IPS DF 6.9 (cell line): ENCODE results near the gene CERCAM.
"Not testable (repeated sequence)": the region's sequence is repeated elsewhere in the genome, so short reads cannot be mapped to it uniquely, and the experiment has no call there.

Experiments used
- DNase-seq: peaks from one replicate; pipeline ENCODE4 v3.0.0-alpha.2; 2013; ENCODE audit warnings: low read depth, low spot score
- H3K27ac ChIP-seq: one replicate; pipeline ENCODE4 v1.5.1; 2013; ENCODE audit warnings: low read length, control low read depth
- H3K27me3 ChIP-seq: 2 replicates; pipeline ENCODE4 v1.6.1; 2013; ENCODE audit warnings: mild to moderate bottlenecking, low read length; ENCODE audit not compliant: control insufficient read depth, insufficient read depth
- H3K36me3 ChIP-seq: 2 replicates; pipeline ENCODE4 v1.6.1; 2013; ENCODE audit warnings: low read length; ENCODE audit not compliant: control insufficient read depth, insufficient read depth
- H3K4me1 ChIP-seq: 2 replicates; pipeline ENCODE4 v1.6.1; 2013; ENCODE audit warnings: low read length; ENCODE audit not compliant: control insufficient read depth, insufficient read depth
- H3K4me3 ChIP-seq: 2 replicates; pipeline ENCODE4 v1.5.1; 2013; ENCODE audit warnings: mild to moderate bottlenecking, low read length
- H3K9me3 ChIP-seq: 2 replicates; pipeline ENCODE4 v1.6.1; 2013; ENCODE audit warnings: low read length, inconsistent platforms; ENCODE audit not compliant: control insufficient read depth, insufficient read depth
- WGBS: extraction: QIAGEN DNeasy Blood & Tissue Kit; methylation state at CpG from one replicate; pipeline ENCODE4 v1.1.7; 2013; ENCODE audit warnings: mixed read lengths, missing lambda C conversion rate; ENCODE audit not compliant: insufficient read length, insufficient coverage; 5-methylcytosine and 5-hydroxymethylcytosine counted together

The CERCAM gene

DNA sequence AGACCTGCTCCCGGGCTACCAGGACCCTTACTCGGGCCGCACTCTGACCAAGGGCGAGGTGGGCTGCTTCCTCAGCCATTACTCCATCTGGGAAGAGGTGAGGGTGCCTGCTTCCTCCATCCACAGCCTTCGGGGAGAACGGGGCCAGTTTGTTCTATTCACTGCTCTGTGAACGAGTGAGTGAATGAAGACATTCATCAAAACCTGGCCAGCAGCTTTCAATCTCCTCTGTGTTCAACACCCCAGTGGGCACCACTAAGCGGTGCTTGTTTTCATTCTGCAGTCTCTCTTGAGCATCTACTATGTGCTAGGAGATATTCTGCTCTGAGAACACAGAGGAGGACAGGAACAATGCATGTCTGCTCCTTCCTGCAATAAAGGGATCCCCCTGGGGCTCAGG is 10.6 kb downstream of the CERCAM start:
- Histone ChIP-seq H3K9me3 (no peaks in the 10 kb centered on the region), H3K4me1 (no peaks in the 10 kb centered on the region), H3K36me3 (no peaks in the 10 kb centered on the region), H3K27ac (no peak overlapping the region), H3K27me3 (no peaks in the 10 kb centered on the region), H3K4me3 (no peak overlapping the region)
- DNase-seq, result no peak
- WGBS, result no CpG with 5 or more reads among the region's 8 CpGs

DNA sequence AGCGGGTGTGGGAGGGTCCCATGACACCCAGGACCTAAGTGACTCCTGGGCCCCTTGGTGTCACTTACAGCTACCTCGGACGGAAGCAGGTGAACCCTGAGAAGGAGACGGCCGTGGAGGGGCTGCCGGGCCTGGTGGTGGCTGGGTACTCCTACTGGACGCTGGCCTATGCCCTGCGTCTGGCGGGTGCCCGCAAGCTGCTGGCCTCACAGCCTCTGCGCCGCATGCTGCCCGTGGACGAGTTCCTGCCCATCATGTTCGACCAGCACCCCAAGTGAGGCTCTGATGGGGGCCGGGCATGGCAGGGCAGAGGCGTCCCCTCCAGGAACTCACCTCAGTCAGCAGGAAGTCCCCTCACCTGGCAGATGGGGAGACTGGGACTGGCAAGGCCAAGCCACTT is 13.7 kb downstream of the CERCAM start:
- peaks cover 2% of the 10 kb centered on the region; the same call in 1 of the 2 replicates for H3K4me1 ChIP-seq
- H3K27ac ChIP-seq, result no peak overlapping the region
- no peaks in the 10 kb centered on the region for H3K9me3 ChIP-seq
- H3K4me3 ChIP-seq, result no peak overlapping the region
- no CpG with 5 or more reads among the region's 17 CpGs for WGBS
- no peak for DNase-seq
- no peaks in the 10 kb centered on the region for H3K27me3 ChIP-seq
- H3K36me3 ChIP-seq, result no peaks in the 10 kb centered on the region

GRCh38 chr9:128435611-128436010 is 15.0 kb downstream of the CERCAM start:
- peaks cover 2% of the 10 kb centered on the region; the same call in 1 of the 2 replicates for H3K4me1 ChIP-seq
- DNase-seq, result no peak
- WGBS, result no CpG with 5 or more reads among the region's 18 CpGs
- no peaks in the 10 kb centered on the region for H3K27me3 ChIP-seq
- no peaks in the 10 kb centered on the region for H3K9me3 ChIP-seq
- H3K36me3 ChIP-seq, result no peaks in the 10 kb centered on the region
- H3K27ac ChIP-seq, result no peak overlapping the region
- H3K4me3 ChIP-seq, result no peak overlapping the region

DNA sequence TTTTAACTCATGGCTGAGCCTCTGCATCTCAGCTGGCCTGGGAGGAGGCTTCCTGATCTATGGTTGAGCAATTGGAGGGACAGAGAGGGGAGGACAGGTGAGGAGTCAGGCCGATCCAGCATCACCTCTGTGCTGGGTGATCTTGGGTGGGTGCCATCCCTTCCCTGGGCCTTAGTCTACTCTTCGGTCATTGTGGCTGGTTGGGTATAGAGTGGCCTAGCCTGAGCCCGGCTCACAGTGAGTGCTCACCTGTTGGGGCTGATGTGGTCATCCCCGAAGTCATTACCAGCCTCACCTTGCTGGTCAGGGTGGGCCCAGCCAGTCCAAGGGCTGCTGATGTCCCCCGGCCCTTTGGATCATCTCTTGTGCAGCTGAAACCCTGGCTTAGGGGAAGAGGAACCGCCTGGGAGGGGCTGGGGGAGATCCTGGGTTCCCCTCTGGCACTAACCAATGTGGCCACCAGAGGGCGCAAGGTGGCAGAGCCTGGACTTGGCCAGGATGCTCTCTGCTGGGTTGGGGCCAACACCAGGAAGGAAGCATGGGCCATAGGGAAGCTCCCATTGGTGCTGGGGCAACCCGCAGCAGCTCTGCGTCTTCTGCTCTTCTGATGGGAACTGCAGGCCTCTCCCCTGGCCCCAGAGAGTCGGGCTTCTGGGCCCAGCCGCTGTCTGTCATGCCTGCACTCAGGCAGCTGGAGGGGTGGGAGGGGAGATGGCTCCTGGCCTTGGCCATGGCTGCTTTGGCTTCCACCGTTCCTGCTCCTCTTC is 17.9 kb downstream of the CERCAM start:
- WGBS, result no CpG with 5 or more reads among the region's 12 CpGs
- Histone ChIP-seq H3K9me3 (no peaks in the 10 kb centered on the region), H3K4me1 (peaks cover 2% of the 10 kb centered on the region; the same call in 1 of the 2 replicates), H3K27ac (no peak overlapping the region), H3K4me3 (no peak overlapping the region), H3K36me3 (no peaks in the 10 kb centered on the region), H3K27me3 (no peaks in the 10 kb centered on the region)
- peak; percentile 83 for DNase-seq

GRCh38 chr9:128439273-128439672 is 18.6 kb downstream of the CERCAM start:
- H3K4me1 ChIP-seq, result peaks cover 2% of the 10 kb centered on the region; the same call in 1 of the 2 replicates
- no peak for DNase-seq
- H3K4me3 ChIP-seq, result no peak overlapping the region
- H3K27me3 ChIP-seq, result no peaks in the 10 kb centered on the region
- no peak overlapping the region for H3K27ac ChIP-seq
- H3K36me3 ChIP-seq, result no peaks in the 10 kb centered on the region
- H3K9me3 ChIP-seq, result no peaks in the 10 kb centered on the region
- no CpG with 5 or more reads among the region's 7 CpGs for WGBS

GRCh38 chr9:128442150-128442549 is 21.5 kb downstream of the CERCAM start:
- no peak for DNase-seq
- Histone ChIP-seq H3K36me3 (no peaks in the 10 kb centered on the region), H3K27me3 (no peaks in the 10 kb centered on the region), H3K4me1 (peaks cover 2% of the 10 kb centered on the region; the same call in 1 of the 2 replicates), H3K9me3 (no peaks in the 10 kb centered on the region), H3K27ac (no peak overlapping the region), H3K4me3 (no peak overlapping the region)
- whole genome bisulfite sequencing, result no CpG with 5 or more reads among the region's 6 CpGs

- H3K27ac ChIP-seq, result not testable (repeated sequence)
- WGBS, result no CpG with 5 or more reads among the region's 5 CpGs
These were observed 25.8 kb downstream of the CERCAM start for GRCh38 chr9:128446505-128446904.

DNA sequence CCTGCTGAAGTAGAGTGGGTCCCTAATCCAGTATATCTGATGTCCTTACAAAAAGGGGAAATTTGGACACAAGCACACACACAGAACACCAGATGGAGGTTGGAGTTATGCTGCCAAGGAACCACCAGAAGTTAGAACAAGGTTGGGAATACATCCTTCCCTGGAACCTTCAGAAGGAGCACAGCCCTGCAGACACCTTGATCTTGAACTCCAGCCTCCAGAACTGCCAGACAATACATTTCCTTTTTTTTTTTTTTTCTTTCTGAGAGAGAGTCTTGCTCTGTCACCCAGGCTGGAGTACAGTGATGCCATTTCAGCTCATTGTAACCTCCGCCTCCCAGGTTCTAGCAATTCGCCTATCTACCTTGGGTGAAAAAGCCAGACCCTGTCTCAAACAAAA is 28.1 kb downstream of the CERCAM start:
- no CpG with 5 or more reads among the region's 2 CpGs for WGBS
- no peak for DNase-seq
- no peak overlapping the region for H3K27ac ChIP-seq
- H3K36me3 ChIP-seq, result no peaks in the 10 kb centered on the region
- no peak overlapping the region for H3K4me3 ChIP-seq
- H3K4me1 ChIP-seq, result no peaks in the 10 kb centered on the region
- H3K9me3 ChIP-seq, result no peaks in the 10 kb centered on the region
- H3K27me3 ChIP-seq, result 0 out of 2 replicates have a peak, but pooled peaks cover 2% of the 10 kb centered on the region

More at GRCh38 chr9:128446505-128446904, 25.8 kb downstream of the CERCAM start:
- not testable (repeated sequence) for DNase-seq, H3K4me3 ChIP-seq, H3K9me3 ChIP-seq, H3K27me3 ChIP-seq, H3K36me3 ChIP-seq, H3K4me1 ChIP-seq

GRCh38 chr9:128454991-128455390 is 34.3 kb downstream of the CERCAM start:
- Histone ChIP-seq H3K36me3 (no peaks in the 10 kb centered on the region), H3K27ac (no peak overlapping the region), H3K4me3 (no peak overlapping the region), H3K27me3 (peaks cover 18% of the 10 kb centered on the region; the same call in 1 of the 2 replicates), H3K4me1 (no peaks in the 10 kb centered on the region), H3K9me3 (no peaks in the 10 kb centered on the region)
- no CpG with 5 or more reads among the region's 14 CpGs for WGBS
- DNase-seq, result no peak

GRCh38 chr9:128455849-128456612 is 35.4 kb downstream of the CERCAM start, which contains the start of gene ODF2:
Gene ODF2 (plus strand): TSS chr9:128456006. CDS start chr9:128456092, 86 bp downstream.
- 0 out of 2 replicates have a peak, but pooled peaks cover 4% of the 10 kb centered on the region for H3K36me3 ChIP-seq
- H3K4me3 ChIP-seq, result peak within 1 kb of the TSS; percentile 79
- DNase-seq, result peak; percentile 91
- H3K27ac ChIP-seq, result no peak within 1 kb of the TSS
- WGBS, result no CpG with 5 or more reads among the region's 82 CpGs
- no peaks in the 10 kb centered on the region for H3K4me1 ChIP-seq
- peaks cover 20% of the 10 kb centered on the region for H3K27me3 ChIP-seq
- H3K9me3 ChIP-seq, result no peaks in the 10 kb centered on the region
